ENCODE data around the gene GLIS1.

Gene GLIS1

GRCh38 chr1:53484705-53485477, 254.1 kb downstream of the GLIS1 start:
- Histone ChIP-seq H3K9me3 (ENCODE audit: control insufficient read depth, insufficient read depth, low read length) (no peaks in the 10 kb centered on the region), H3K4me3 (ENCODE audit: low read length) (no peak overlapping the region), H3K79me2 (ENCODE audit: control insufficient read depth, low read length) (no peaks in the 10 kb centered on the region), H3K4me2 (ENCODE audit: low read length) (no peak overlapping the region), H4K20me1 (ENCODE audit: control insufficient read depth, insufficient read depth, low read depth, low read length) (no peaks in the 10 kb centered on the region), H3K27ac (ENCODE audit: low read depth, low read length) (no peak overlapping the region), H3F3A (ENCODE audit: control insufficient read depth, insufficient read depth) (no peaks in the 10 kb centered on the region), H3K27me3 (ENCODE audit: control insufficient read depth, low read length) (no peaks in the 10 kb centered on the region; the same call in 1 of the 2 replicates), H3K9me2 (replicated peaks; ENCODE audit: control insufficient read depth, low read length) (no peaks in the 10 kb centered on the region), H3K4me1 (ENCODE audit: control insufficient read depth, low read length) (no peaks in the 10 kb centered on the region), H3K36me3 (ENCODE audit: control insufficient read depth, low read length) (no peaks in the 10 kb centered on the region)
- no peak for TF ChIP-seq EZH2phosphoT487 (IDR thresholded peaks at IDR 0.05; ENCODE audit: borderline replicate concordance, low read length)
- TF ChIP-seq CTCF (IDR thresholded peaks at IDR 0.05; ENCODE audit: low read depth, low read length, poor library complexity, severe bottlenecking), result no peak

- Histone ChIP-seq H3K9me3 (ENCODE audit: control insufficient read depth, insufficient read depth, low read length) (no peaks in the 10 kb centered on the region), H3K4me2 (ENCODE audit: low read length) (no peak overlapping the region), H3K36me3 (ENCODE audit: control insufficient read depth, low read length) (no peaks in the 10 kb centered on the region), H3F3A (ENCODE audit: control insufficient read depth, insufficient read depth) (no peaks in the 10 kb centered on the region), H3K79me2 (ENCODE audit: control insufficient read depth, low read length) (no peaks in the 10 kb centered on the region), H3K4me3 (ENCODE audit: low read length) (no peak overlapping the region), H3K27ac (ENCODE audit: low read depth, low read length) (no peak overlapping the region), H3K27me3 (ENCODE audit: control insufficient read depth, low read length) (no peaks in the 10 kb centered on the region; the same call in 1 of the 2 replicates), H3K4me1 (ENCODE audit: control insufficient read depth, low read length) (no peaks in the 10 kb centered on the region), H3K9me2 (replicated peaks; ENCODE audit: control insufficient read depth, low read length) (no peaks in the 10 kb centered on the region), H4K20me1 (ENCODE audit: control insufficient read depth, insufficient read depth, low read depth, low read length) (no peaks in the 10 kb centered on the region)
- TF ChIP-seq EZH2phosphoT487 (IDR thresholded peaks at IDR 0.05; ENCODE audit: borderline replicate concordance, low read length), result no peak
- TF ChIP-seq CTCF (IDR thresholded peaks at IDR 0.05; ENCODE audit: low read depth, low read length, poor library complexity, severe bottlenecking), result no peak
Measured at GRCh38 chr1:53483656-53484055, 255.3 kb downstream of the GLIS1 start.

DNA sequence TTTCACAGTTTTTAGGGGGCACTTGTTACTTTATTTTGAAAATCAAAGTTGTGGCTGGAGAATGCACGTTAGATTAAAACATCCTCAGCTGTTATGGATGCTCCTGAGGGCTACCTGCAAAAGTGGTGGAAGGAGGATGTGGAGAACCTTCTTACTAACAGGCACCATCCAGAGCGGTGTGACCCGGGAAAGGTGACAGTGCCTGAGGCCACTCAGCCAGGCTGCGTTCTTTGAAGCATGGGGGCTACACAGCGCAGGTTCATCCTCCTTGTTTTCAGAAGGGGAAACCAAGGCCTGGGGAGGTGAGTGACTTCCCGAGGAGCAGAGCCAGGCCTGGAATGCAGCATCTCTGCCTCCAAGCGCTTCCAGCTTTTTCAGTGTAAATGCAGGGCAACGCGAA, 255.8 kb downstream of the GLIS1 start:
- H4K20me1 ChIP-seq (ENCODE audit: control insufficient read depth, insufficient read depth, low read depth, low read length), result no peaks in the 10 kb centered on the region
- H3K27me3 ChIP-seq (ENCODE audit: control insufficient read depth, low read length), result no peaks in the 10 kb centered on the region; the same call in 1 of the 2 replicates
- H3K4me2 ChIP-seq (ENCODE audit: low read length), result no peak overlapping the region

More for the DNA sequence above, 255.8 kb downstream of the GLIS1 start:
- Histone ChIP-seq H3K36me3 (ENCODE audit: control insufficient read depth, low read length) (no peaks in the 10 kb centered on the region), H3K79me2 (ENCODE audit: control insufficient read depth, low read length) (no peaks in the 10 kb centered on the region), H3K4me3 (ENCODE audit: low read length) (no peak overlapping the region), H3K27ac (ENCODE audit: low read depth, low read length) (no peak overlapping the region), H3F3A (ENCODE audit: control insufficient read depth, insufficient read depth) (no peaks in the 10 kb centered on the region), H3K4me1 (ENCODE audit: control insufficient read depth, low read length) (no peaks in the 10 kb centered on the region), H3K9me2 (replicated peaks; ENCODE audit: control insufficient read depth, low read length) (no peaks in the 10 kb centered on the region), H3K9me3 (ENCODE audit: control insufficient read depth, insufficient read depth, low read length) (no peaks in the 10 kb centered on the region)
- TF ChIP-seq EZH2phosphoT487 (IDR thresholded peaks at IDR 0.05; ENCODE audit: borderline replicate concordance, low read length) (no peak), CTCF (IDR thresholded peaks at IDR 0.05; ENCODE audit: low read depth, low read length, poor library complexity, severe bottlenecking) (no peak)

All from DOHH2 (cell line).